Colonic mucosa (tissue), 4 donors: ENCODE results near the gene DEDD. TPM values are rescaled to one million over a fixed set of nuclear protein-coding genes. Genes with fewer than 3 reads are reported as not detected.

Source experiments
- DNase-seq: peaks from one replicate; pipeline ENCODE4 v3.0.0-alpha.2; 2020
- H3K27ac ChIP-seq: fragments of 200-600 bp; one replicate; pipeline ENCODE4 v1.8.0; 2021
- H3K27me3 ChIP-seq: fragments of 200-600 bp; one replicate; pipeline ENCODE4 v1.8.0; 2021
- H3K36me3 ChIP-seq: fragments of 200-600 bp; one replicate; pipeline ENCODE4 v1.8.0; 2021
- H3K4me1 ChIP-seq: fragments of 200-600 bp; one replicate; pipeline ENCODE4 v1.8.0; 2021; ENCODE audit warnings: mild to moderate bottlenecking
- H3K4me3 ChIP-seq: fragments of 200-600 bp; one replicate; pipeline ENCODE4 v1.8.0; 2021
- H3K9ac ChIP-seq, 2 donors: one replicate each; pipeline ENCODE4 v1.7.0; 2013; ENCODE audit warnings: control low read depth in 2 of 2, low read depth in 2 of 2, low read length in 2 of 2
- H3K9me3 ChIP-seq: fragments of 200-600 bp; one replicate; pipeline ENCODE4 v1.8.0; 2021
- CTCF ChIP-seq: fragments of 200-600 bp; IDR thresholded peaks from one replicate; pipeline ENCODE4 v1.8.0; 2022; ENCODE audit warnings: antibody characterized with exemption, mild to moderate bottlenecking
- intact Hi-C: fragments of 100-400 bp; cut with DNase I; formaldehyde crosslinking; loops from one replicate; pipeline ENCODE4 v1.14.1; 2022
- total RNA-seq, 2 donors: library from RNA; stranded (reverse); fragmentation: NEBNext Ultra II Directional in 1 of 2; extraction: Animal tissue kit (Norgen Biotek cat#: 25700) in 1 of 2; gene quantifications; one replicate each; pipeline ENCODE4 v1.2.1, GENCODE V29; 2021
- donor health status: healthy.
- donor health status: DM: no; HTN: no; CAD: no.
- donor health status: DM: no; HTN: no; CAD: no.

The DEDD gene
- total RNA-seq, 2 donors from 2014 or later, result 33.8 to 34.3 TPM

- Histone ChIP-seq H3K9ac (no peak overlapping the region), H3K36me3 (no peaks in the 10 kb centered on the region)
Measured at GRCh38 chr1:161077426-161077825, 55.0 kb downstream of the DEDD start.

GRCh38 chr1:161076410-161076809 lies 56.1 kb downstream of the DEDD start:
- Histone ChIP-seq H3K27ac (no peak overlapping the region), H3K9me3 (no peaks in the 10 kb centered on the region), H3K36me3 (no peaks in the 10 kb centered on the region), H3K4me3 (no peak overlapping the region), H3K27me3 (no peaks in the 10 kb centered on the region), H3K4me1 (no peaks in the 10 kb centered on the region), H3K9ac (no peak overlapping the region)
- intact Hi-C loops, result no loop called here
- no peak for DNase-seq
- TF ChIP-seq CTCF, result no peak

More at GRCh38 chr1:161077426-161077825, 55.0 kb downstream of the DEDD start:
- no peak for DNase-seq
- no peak overlapping the region for H3K27ac ChIP-seq
- no peaks in the 10 kb centered on the region for H3K4me1 ChIP-seq
- no peaks in the 10 kb centered on the region for H3K27me3 ChIP-seq
- no peak overlapping the region for H3K4me3 ChIP-seq
- no peaks in the 10 kb centered on the region for H3K9me3 ChIP-seq
- intact Hi-C loops, result no loop called here
- no peak for TF ChIP-seq CTCF

- no peak for DNase-seq
- Histone ChIP-seq H3K36me3 (no peaks in the 10 kb centered on the region), H3K9me3 (no peaks in the 10 kb centered on the region), H3K4me1 (no peaks in the 10 kb centered on the region), H3K27ac (no peak overlapping the region), H3K4me3 (no peak overlapping the region), H3K9ac (no peak overlapping the region), H3K27me3 (no peaks in the 10 kb centered on the region)
- intact Hi-C loops, result no loop called here
- TF ChIP-seq CTCF, result no peak
Measured at GRCh38 chr1:161074676-161075368, 57.6 kb downstream of the DEDD start.

GRCh38 chr1:161073474-161074121 lies 58.9 kb downstream of the DEDD start:
- Histone ChIP-seq H3K9ac (no peak overlapping the region), H3K27me3 (no peaks in the 10 kb centered on the region), H3K4me1 (no peaks in the 10 kb centered on the region), H3K4me3 (no peak overlapping the region), H3K36me3 (no peaks in the 10 kb centered on the region), H3K9me3 (no peaks in the 10 kb centered on the region), H3K27ac (no peak overlapping the region)
- DNase-seq, result peak; percentile 49
- intact Hi-C loops, result no loop called here
- TF ChIP-seq CTCF, result no peak

GRCh38 chr1:161072751-161073449 lies 59.6 kb downstream of the DEDD start:
- Histone ChIP-seq H3K27ac (no peak overlapping the region), H3K4me3 (no peak overlapping the region), H3K9me3 (no peaks in the 10 kb centered on the region), H3K36me3 (no peaks in the 10 kb centered on the region), H3K27me3 (no peaks in the 10 kb centered on the region), H3K9ac (no peak overlapping the region), H3K4me1 (no peaks in the 10 kb centered on the region)
- intact Hi-C loops, result no loop called here
- DNase-seq, result no peak
- TF ChIP-seq CTCF, result no peak
